GM12874 (cell line): ENCODE results near the gene DEPDC4.

ENCODE experiments used
- CTCF ChIP-seq: IDR thresholded peaks from 2 replicates; pipeline ENCODE4 v1.5.1; 2011; ENCODE audit warnings: low read depth, mild to moderate bottlenecking, control low read depth, low read length, moderate library complexity; ENCODE audit not compliant: insufficient read depth

DEPDC4 gene

GRCh38 chr12:100234166-100234565 is 32.7 kb downstream of the DEPDC4 start:
- TF ChIP-seq CTCF = no peak

GRCh38 chr12:100229876-100230275 is 37.0 kb downstream of the DEPDC4 start:
- TF ChIP-seq CTCF = no peak

- no peak for TF ChIP-seq CTCF
Measured at GRCh38 chr12:100229036-100229635, 37.7 kb downstream of the DEPDC4 start.

- TF ChIP-seq CTCF = no peak
Measured at GRCh38 chr12:100225491-100225890, 41.4 kb downstream of the DEPDC4 start.

- no peak for TF ChIP-seq CTCF
Measured at GRCh38 chr12:100221523-100221922, 45.4 kb downstream of the DEPDC4 start.

- no peak for TF ChIP-seq CTCF
Measured at GRCh38 chr12:100219328-100220109, 47.4 kb downstream of the DEPDC4 start.

GRCh38 chr12:100216337-100216736 is 50.5 kb downstream of the DEPDC4 start:
- TF ChIP-seq CTCF = no peak
